K562 (cell line): ENCODE results near the gene ABHD16A. TPM values are rescaled to one million over a fixed set of nuclear protein-coding genes. Genes with fewer than 3 reads are reported as not detected.

ENCODE experiments used
- AFF1 ChIP-seq, 2 experiments: fragments of 450-650 bp; IDR thresholded peaks; 2 replicates each; pipeline ENCODE4 v1.6.1; 2018; ENCODE audit warnings: mild to moderate bottlenecking in 2 of 2, low read depth in 1 of 2; ENCODE audit not compliant: partially characterized antibody in 2 of 2
- ARID1B ChIP-seq: fragments of 450-650 bp; IDR thresholded peaks from 2 replicates; pipeline ENCODE4 v1.6.1; 2016; ENCODE audit warnings: antibody characterized with exemption, mild to moderate bottlenecking, inconsistent platforms
- BMI1 ChIP-seq: fragments of 150-350 bp; IDR thresholded peaks from 2 replicates; pipeline ENCODE4 v1.6.1; 2014; ENCODE audit warnings: low read length
- ETV6 ChIP-seq, 3 experiments: fragments of 150-350 bp in 1 of 3; sonication (generic) in 1 of 3; formaldehyde crosslinking in 1 of 3; IDR thresholded peaks; 2 replicates each; pipeline versions ENCODE4 v1.6.1 to v1.8.0; 2014 to 2022; ENCODE audit warnings: borderline replicate concordance in 2 of 3, low read depth in 2 of 3, antibody characterized with exemption in 1 of 3, low read length in 1 of 3, mild to moderate bottlenecking in 1 of 3, missing genetic modification reagents in 1 of 3
- FOXO4 ChIP-seq: fragments of 450-650 bp; formaldehyde crosslinking; IDR thresholded peaks from 2 replicates; pipeline ENCODE4 v1.4.0; 2020; ENCODE audit warnings: mild to moderate bottlenecking, moderate library complexity
- FOXP1 ChIP-seq: sonication (generic); formaldehyde crosslinking; IDR thresholded peaks from 2 replicates; pipeline ENCODE4 v1.8.0; 2022; ENCODE audit warnings: mild to moderate bottlenecking, missing genetic modification reagents
- GTF2F1 ChIP-seq: IDR thresholded peaks from 2 replicates; pipeline ENCODE4 v1.6.1; 2011; ENCODE audit warnings: low read depth, low read length, improper control_type of control experiment
- HDAC6 ChIP-seq: IDR thresholded peaks from 2 replicates; pipeline ENCODE4 v1.6.1; 2012; ENCODE audit warnings: low read depth, mild to moderate bottlenecking, control low read depth, inconsistent platforms, low read length, moderate library complexity
- MAFK ChIP-seq: IDR thresholded peaks from 2 replicates; pipeline ENCODE4 v1.6.1; 2011; ENCODE audit warnings: low read length, improper control_type of control experiment
- NCOA4 ChIP-seq: fragments of 450-650 bp; IDR thresholded peaks from 2 replicates; pipeline ENCODE4 v1.6.1; 2018; ENCODE audit warnings: mild to moderate bottlenecking; ENCODE audit not compliant: partially characterized antibody
- NELFE ChIP-seq: IDR thresholded peaks from 2 replicates; pipeline ENCODE4 v1.6.1; 2011; ENCODE audit warnings: mild to moderate bottlenecking; ENCODE audit not compliant: insufficient read depth, insufficient read length
- PRMT5 ChIP-seq: sonication (generic); formaldehyde crosslinking; IDR thresholded peaks from 2 replicates; pipeline ENCODE4 v1.5.0; 2020; ENCODE audit warnings: missing genetic modification reagents
- RBFOX2 ChIP-seq: fragments of 200-400 bp; formaldehyde crosslinking; IDR thresholded peaks from 2 replicates; pipeline ENCODE4 v1.6.1; 2017; ENCODE audit warnings: low read depth, mild to moderate bottlenecking, low read length, moderate library complexity
- RBM34 ChIP-seq: fragments of 200-400 bp; formaldehyde crosslinking; IDR thresholded peaks from 2 replicates; pipeline ENCODE4 v1.6.1; 2018; ENCODE audit warnings: low read length, borderline replicate concordance; ENCODE audit not compliant: insufficient read depth
- RHOXF2B ChIP-seq: fragments of 250-450 bp; sonication (Bioruptor Pico); conservative IDR thresholded peaks from 2 replicates; pipeline ENCODE4 v1.5.1; 2021
- TBL1XR1 ChIP-seq, 2 experiments: IDR thresholded peaks; 2 replicates each; pipeline ENCODE4 v1.6.1; 2012; ENCODE audit warnings: improper control_type of control experiment in 2 of 2, low read length in 2 of 2, mild to moderate bottlenecking in 1 of 2
- TEAD1 ChIP-seq, 2 experiments: fragments of 450-650 bp in 1 of 2; sonication (generic) in 1 of 2; formaldehyde crosslinking; IDR thresholded peaks; 2 replicates each; pipeline versions ENCODE4 v1.4.0 to v1.8.0; 2020 to 2022; ENCODE audit warnings: mild to moderate bottlenecking in 2 of 2, missing genetic modification reagents in 1 of 2
- ZNF780A ChIP-seq: fragments of 250-450 bp; sonication (Bioruptor Pico); IDR thresholded peaks from 2 replicates; pipeline ENCODE4 v1.5.0; 2021; ENCODE audit warnings: mild to moderate bottlenecking
- polyA plus RNA-seq, 8 experiments: library from polyadenylated mRNA; depleted of rRNA in 4 of 8; stranded (reverse) in 5 of 8; unstranded in 3 of 8; fragments of >200 nt; fragmentation: Nextera tagmentation in 2 of 8; fragmentation: Illumina TruSeq in 1 of 8; extraction: Ambion mirVana in 2 of 8; extraction: Trizol in 1 of 8; gene quantifications; 2 replicates each; pipeline versions ENCODE4 v1.2.1 to v1.2.3, GENCODE V29; 2011 to 2014; ENCODE audit warnings: inconsistent platforms in 1 of 8, missing spikeins in 1 of 8
- total RNA-seq, 7 experiments: library from RNA; depleted of rRNA in 6 of 7; stranded (reverse); fragments of >200 nt in 6 of 7; fragmentation: Illumina TruSeq in 2 of 7; extraction: Trizol in 2 of 7; gene quantifications; 2 replicates each; pipeline versions ENCODE4 v1.2.1 to v1.2.3, GENCODE V29; 2011 to 2021; ENCODE audit warnings: low replicate concordance in 1 of 7
- TF ChIP-seq, protein P1 (sequence below): IDR thresholded peaks from 2 replicates; pipeline ENCODE4 v1.6.1; 2011; ENCODE audit not compliant: insufficient read length; ENCODE audit errors: extremely low read depth

Gene ABHD16A
- total and polyA plus RNA-seq, 9 of the 15 experiments (the other 6 are each of a cell fraction or from before 2014, with no cell fraction given), result 25.8 to 120 (median 81.6) TPM

DNA sequence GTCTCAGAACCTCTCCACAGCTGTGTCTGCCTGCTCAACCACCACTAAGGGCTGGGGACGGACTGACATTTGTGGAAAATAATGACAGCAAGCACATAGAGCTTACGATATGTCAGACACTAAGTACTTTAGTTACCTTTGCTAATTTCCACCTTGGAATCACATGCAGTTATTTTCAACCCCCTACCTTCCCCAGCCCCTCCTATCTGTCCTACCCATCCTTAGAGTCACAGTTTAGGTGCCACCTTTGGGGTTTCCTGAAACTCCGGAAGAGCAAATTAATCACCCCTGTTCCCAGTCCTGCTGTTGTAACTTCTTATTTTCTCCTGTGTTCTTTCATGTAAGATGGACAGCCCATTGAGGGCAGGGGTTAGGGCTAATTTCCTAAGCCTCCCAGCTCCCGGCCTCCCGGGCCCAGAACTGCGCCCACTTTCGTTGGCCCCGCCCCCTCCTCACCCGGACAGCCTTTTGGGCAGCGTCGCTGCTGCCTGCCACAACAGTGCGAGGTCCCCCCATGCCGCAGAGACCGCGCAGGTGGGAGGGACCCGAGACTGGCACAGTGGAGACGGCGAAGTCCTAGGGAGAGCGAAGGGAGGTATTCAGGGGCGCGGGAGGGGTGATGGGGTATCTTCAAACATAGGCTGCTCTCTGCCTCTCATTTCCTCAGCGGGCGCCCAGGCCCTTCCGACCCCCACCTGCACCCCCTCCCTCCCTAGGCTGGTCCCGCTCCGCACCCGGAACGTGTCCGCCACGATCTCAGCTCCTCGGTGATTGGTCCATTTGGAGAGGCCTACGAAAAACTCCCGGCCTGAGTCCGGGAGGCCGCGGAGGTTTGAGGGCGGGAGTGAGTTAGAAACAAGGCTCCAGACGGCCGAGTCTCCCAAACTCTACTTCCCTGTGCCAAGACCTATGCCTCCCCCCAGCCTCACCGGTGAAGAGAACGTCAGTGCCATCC is 24.9 kb upstream of the ABHD16A start (continued):
- TF ChIP-seq AFF1 (IDR thresholded peaks at IDR 0.05; ENCODE audit: low read depth in 1 of 2, partially characterized antibody in 2 of 2) (no peak), TEAD1 (CRISPR knock-in tag; IDR thresholded peaks at IDR 0.05) (peak in 1 of 2 experiments; percentile 70; a peak in 2 of 4 replicates), BMI1 (no peak), ARID1B (no peak), FOXO4 (CRISPR knock-in tag) (no peak), NCOA4 (no peak), MAFK (no peak), RHOXF2B (CRISPR knock-in tag) (no peak), PRMT5 (CRISPR knock-in tag) (no peak), RBFOX2 (no peak; the same call in 1 of the 2 replicates), ZNF780A (CRISPR knock-in tag) (no peak), FOXP1 (peak; percentile 79; the same call in 1 of the 2 replicates), RBM34 (no peak), ETV6 (IDR thresholded peaks at IDR 0.05; ENCODE audit: borderline replicate concordance in 1 of 2, low read depth in 2 of 2, low read length in 1 of 2) (no peak), ETV6 (CRISPR knock-in tag; IDR thresholded peaks at IDR 0.05; ENCODE audit: borderline replicate concordance) (no peak), HDAC6 (no peak), GTF2F1 (no peak), NELFE (no peak), TBL1XR1 (IDR thresholded peaks at IDR 0.05; ENCODE audit: low read length in 2 of 2) (no peak)
- TF ChIP-seq, protein P1, sequence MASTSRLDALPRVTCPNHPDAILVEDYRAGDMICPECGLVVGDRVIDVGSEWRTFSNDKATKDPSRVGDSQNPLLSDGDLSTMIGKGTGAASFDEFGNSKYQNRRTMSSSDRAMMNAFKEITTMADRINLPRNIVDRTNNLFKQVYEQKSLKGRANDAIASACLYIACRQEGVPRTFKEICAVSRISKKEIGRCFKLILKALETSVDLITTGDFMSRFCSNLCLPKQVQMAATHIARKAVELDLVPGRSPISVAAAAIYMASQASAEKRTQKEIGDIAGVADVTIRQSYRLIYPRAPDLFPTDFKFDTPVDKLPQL, result no peak
